Neural progenitor cell (in vitro differentiated cells): Measurements from ENCODE around the gene ARIH1. TPM values are rescaled to one million over a fixed set of nuclear protein-coding genes. Genes with fewer than 3 reads are reported as not detected.

ENCODE experiments used
- DNase-seq: peaks from one replicate; pipeline ENCODE4 v3.0.0-alpha.2; 2016; ENCODE audit warnings: low spot score
- H2AFZ ChIP-seq: fragments of 200-600 bp; sonication (generic); replicated peaks from 2 replicates; pipeline ENCODE4 v1.6.1; 2016; ENCODE audit warnings: antibody characterized with exemption
- H3F3A ChIP-seq: fragments of 200-600 bp; sonication (generic); 2 replicates; pipeline ENCODE4 v1.6.1; 2016; ENCODE audit warnings: antibody characterized with exemption, low read depth
- H3K27ac ChIP-seq: fragments of 200-600 bp; sonication (generic); 2 replicates; pipeline ENCODE4 v1.5.1; 2016; ENCODE audit warnings: mild to moderate bottlenecking
- H3K27me3 ChIP-seq: fragments of 200-600 bp; sonication (generic); 2 replicates; pipeline ENCODE4 v1.6.1; 2016; ENCODE audit warnings: mild to moderate bottlenecking, moderate library complexity
- H3K36me3 ChIP-seq: fragments of 200-600 bp; sonication (generic); 2 replicates; pipeline ENCODE4 v1.5.1; 2016
- H3K4me1 ChIP-seq: fragments of 200-600 bp; sonication (generic); 2 replicates; pipeline ENCODE4 v1.6.1; 2016; ENCODE audit warnings: mixed run types
- H3K4me2 ChIP-seq: fragments of 200-600 bp; sonication (generic); 2 replicates; pipeline ENCODE4 v1.6.1; 2016
- H3K4me3 ChIP-seq: fragments of 200-600 bp; sonication (generic); 2 replicates; pipeline ENCODE4 v1.5.1; 2016
- H3K79me2 ChIP-seq: fragments of 200-600 bp; sonication (generic); 2 replicates; pipeline ENCODE4 v1.6.1; 2016; ENCODE audit warnings: low read depth
- H3K9ac ChIP-seq: fragments of 200-600 bp; sonication (generic); 2 replicates; pipeline ENCODE4 v1.6.1; 2016
- H3K9me3 ChIP-seq: fragments of 200-600 bp; sonication (generic); 2 replicates; pipeline ENCODE4 v1.5.1; 2016; ENCODE audit warnings: low read depth
- H4K20me1 ChIP-seq: fragments of 200-600 bp; sonication (generic); 2 replicates; pipeline ENCODE4 v1.6.1; 2016; ENCODE audit warnings: low read depth
- H3K27ac Mint-ChIP-seq: 3 replicates; pipeline ENCODE4 v1.8.0; 2021; ENCODE audit warnings: mixed read lengths
- H3K27me3 Mint-ChIP-seq: 2 replicates; pipeline ENCODE4 v1.8.0; 2022; ENCODE audit warnings: low read depth, mild to moderate bottlenecking, inconsistent platforms, moderate library complexity, mixed read lengths; ENCODE audit not compliant: insufficient read depth
- H3K36me3 Mint-ChIP-seq: 3 replicates; pipeline ENCODE4 v1.8.0; 2021; ENCODE audit warnings: mixed read lengths
- H3K4me1 Mint-ChIP-seq: 3 replicates; pipeline ENCODE4 v1.8.0; 2021; ENCODE audit warnings: mixed read lengths
- H3K4me3 Mint-ChIP-seq: 3 replicates; pipeline ENCODE4 v1.8.0; 2021; ENCODE audit warnings: mild to moderate bottlenecking, moderate library complexity, mixed read lengths
- H3K9me3 Mint-ChIP-seq: 3 replicates; pipeline ENCODE4 v1.8.0; 2020; ENCODE audit warnings: mixed read lengths
- CTCF ChIP-seq: fragments of 200-600 bp; sonication (generic); IDR thresholded peaks from 2 replicates; pipeline ENCODE4 v1.5.1; 2017; ENCODE audit warnings: antibody characterized with exemption, mild to moderate bottlenecking
- EZH2 ChIP-seq: fragments of 200-600 bp; sonication (generic); IDR thresholded peaks from 2 replicates; pipeline ENCODE4 v1.6.1; 2017; ENCODE audit warnings: antibody characterized with exemption, mild to moderate bottlenecking, moderate library complexity
- EZH2phosphoT487 ChIP-seq: fragments of 200-600 bp; sonication (generic); IDR thresholded peaks from 2 replicates; pipeline ENCODE4 v1.6.1; 2017; ENCODE audit warnings: antibody characterized with exemption
- total RNA-seq: library from RNA; depleted of rRNA; stranded (reverse); fragments of >200 nt; gene quantifications from 2 replicates; pipeline ENCODE4 v1.2.3, GENCODE V29; 2015; ENCODE audit warnings: low replicate concordance

ARIH1 gene
- total RNA-seq, 1 donor from 2014 or later, result 68.0 TPM

GRCh38 chr15:72532991-72533601, 59.0 kb downstream of the ARIH1 start:
- Histone ChIP-seq H3K4me2 (no peak overlapping the region), H4K20me1 (peaks cover 55% of the 10 kb centered on the region), H3K9me3 (peaks cover 6% of the 10 kb centered on the region), H3K27ac (no peak overlapping the region), H3F3A (peaks cover 5% of the 10 kb centered on the region), H3K9ac (no peak overlapping the region), H3K79me2 (peaks cover 90% of the 10 kb centered on the region), H3K36me3 (no peaks in the 10 kb centered on the region), H3K4me3 (no peak overlapping the region), H3K27me3 (no peaks in the 10 kb centered on the region), H2AFZ (no peak overlapping the region), H3K4me1 (no peaks in the 10 kb centered on the region)
- TF ChIP-seq EZH2phosphoT487 (no peak), CTCF (peak; percentile 47)
- Mint-ChIP-seq H3K27ac (no peak overlapping the region), H3K27me3 (peaks cover 2% of the 10 kb centered on the region), H3K36me3 (peaks cover 12% of the 10 kb centered on the region), H3K4me3 (no peak overlapping the region), H3K9me3 (no peaks in the 10 kb centered on the region), H3K4me1 (no peaks in the 10 kb centered on the region)
- DNase-seq, result peak; percentile 17

- Histone ChIP-seq H3K27me3 (no peaks in the 10 kb centered on the region), H2AFZ (no peak overlapping the region), H3K4me1 (no peaks in the 10 kb centered on the region), H3K9me3 (peaks cover 6% of the 10 kb centered on the region), H3K9ac (no peak overlapping the region), H4K20me1 (peaks cover 44% of the 10 kb centered on the region), H3F3A (peaks cover 5% of the 10 kb centered on the region), H3K36me3 (peaks cover 5% of the 10 kb centered on the region), H3K4me3 (no peak overlapping the region), H3K4me2 (no peak overlapping the region), H3K79me2 (peaks cover 89% of the 10 kb centered on the region), H3K27ac (no peak overlapping the region)
- DNase-seq, result no peak
- Mint-ChIP-seq H3K4me1 (no peaks in the 10 kb centered on the region), H3K36me3 (peaks cover 17% of the 10 kb centered on the region), H3K4me3 (no peak overlapping the region), H3K27ac (no peak overlapping the region), H3K9me3 (peaks cover 4% of the 10 kb centered on the region), H3K27me3 (no peaks in the 10 kb centered on the region)
- TF ChIP-seq EZH2 (no peak), CTCF (no peak), EZH2phosphoT487 (no peak)
Observed at GRCh38 chr15:72534523-72534922, 60.4 kb downstream of the ARIH1 start.

- DNase-seq, result no peak
- no peak overlapping the region for H3K4me2 ChIP-seq
- no peaks in the 10 kb centered on the region for H3K4me1 Mint-ChIP-seq
Observed at GRCh38 chr15:72535911-72536310, 61.8 kb downstream of the ARIH1 start.

More at GRCh38 chr15:72535911-72536310, 61.8 kb downstream of the ARIH1 start:
- no peak overlapping the region for H2AFZ ChIP-seq
- no peaks in the 10 kb centered on the region for H3F3A ChIP-seq
- no peak for TF ChIP-seq EZH2phosphoT487
- no peak for TF ChIP-seq CTCF
- TF ChIP-seq EZH2, result no peak
- H3K27me3 Mint-ChIP-seq, result no peaks in the 10 kb centered on the region
- peaks cover 87% of the 10 kb centered on the region for H3K79me2 ChIP-seq
- H3K9me3 Mint-ChIP-seq, result peaks cover 11% of the 10 kb centered on the region
- H3K4me1 ChIP-seq, result no peaks in the 10 kb centered on the region
- no peaks in the 10 kb centered on the region for H3K27me3 ChIP-seq
- peaks cover 26% of the 10 kb centered on the region for H3K36me3 Mint-ChIP-seq
- no peak overlapping the region for H3K4me3 ChIP-seq
- H3K9me3 ChIP-seq, result peaks cover 13% of the 10 kb centered on the region
- H3K27ac ChIP-seq, result no peak overlapping the region
- H3K9ac ChIP-seq, result no peak overlapping the region
- H3K4me3 Mint-ChIP-seq, result no peak overlapping the region
- H3K36me3 ChIP-seq, result peaks cover 6% of the 10 kb centered on the region
- H4K20me1 ChIP-seq, result peaks cover 31% of the 10 kb centered on the region
- no peak overlapping the region for H3K27ac Mint-ChIP-seq
